Epidermal melanocyte (primary cell): ENCODE measurements around the gene PSORS1C1.
"Not testable (repeated sequence)": the region's sequence is repeated elsewhere in the genome, so short reads cannot be mapped to it uniquely, and the experiment has no call there.

Experiments used
- DNase-seq: peaks from one replicate; pipeline ENCODE4 v3.0.0; 2011; ENCODE audit warnings: low spot score; ENCODE audit not compliant: insufficient read length

PSORS1C1 gene

DNA sequence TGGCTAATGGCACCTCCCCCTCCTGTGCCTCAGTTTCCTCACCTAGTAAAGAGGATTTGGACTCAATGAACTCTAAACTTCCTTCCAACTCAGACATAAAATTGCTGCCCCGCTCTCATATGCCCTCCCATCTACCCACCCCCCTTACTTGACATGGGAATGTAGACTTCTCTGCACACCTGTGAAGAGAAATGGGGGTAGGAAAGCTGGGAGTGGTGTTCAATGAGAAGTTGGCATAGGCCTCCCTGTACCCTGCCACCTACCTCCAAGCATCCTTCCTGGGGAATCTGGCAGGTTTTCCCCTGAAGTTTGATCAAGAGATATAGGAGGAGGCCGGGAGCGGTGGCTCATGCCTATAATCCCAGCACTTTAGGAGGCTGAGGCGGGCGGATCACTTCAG, 59.8 kb downstream of the PSORS1C1 start:
- no peak for DNase-seq

DNA sequence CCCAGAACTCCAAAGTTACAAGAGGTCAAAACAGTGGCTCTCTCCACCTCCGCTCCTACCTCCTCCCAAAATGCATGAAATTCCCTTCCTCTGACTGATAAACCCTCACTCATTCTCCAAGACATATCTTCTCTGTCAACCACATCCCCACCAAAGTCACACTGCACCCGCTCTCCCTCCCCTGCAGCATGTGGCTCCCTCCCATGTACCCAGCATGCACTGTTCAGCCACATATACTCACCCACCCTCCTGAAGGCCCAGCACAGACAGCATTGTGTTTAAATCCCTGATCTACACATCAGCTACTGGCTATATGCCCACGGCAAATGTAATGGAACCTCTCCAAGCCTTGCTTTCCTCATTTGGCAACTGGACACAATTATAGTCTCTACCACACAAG, 61.4 kb downstream of the PSORS1C1 start:
- DNase-seq: no peak

DNA sequence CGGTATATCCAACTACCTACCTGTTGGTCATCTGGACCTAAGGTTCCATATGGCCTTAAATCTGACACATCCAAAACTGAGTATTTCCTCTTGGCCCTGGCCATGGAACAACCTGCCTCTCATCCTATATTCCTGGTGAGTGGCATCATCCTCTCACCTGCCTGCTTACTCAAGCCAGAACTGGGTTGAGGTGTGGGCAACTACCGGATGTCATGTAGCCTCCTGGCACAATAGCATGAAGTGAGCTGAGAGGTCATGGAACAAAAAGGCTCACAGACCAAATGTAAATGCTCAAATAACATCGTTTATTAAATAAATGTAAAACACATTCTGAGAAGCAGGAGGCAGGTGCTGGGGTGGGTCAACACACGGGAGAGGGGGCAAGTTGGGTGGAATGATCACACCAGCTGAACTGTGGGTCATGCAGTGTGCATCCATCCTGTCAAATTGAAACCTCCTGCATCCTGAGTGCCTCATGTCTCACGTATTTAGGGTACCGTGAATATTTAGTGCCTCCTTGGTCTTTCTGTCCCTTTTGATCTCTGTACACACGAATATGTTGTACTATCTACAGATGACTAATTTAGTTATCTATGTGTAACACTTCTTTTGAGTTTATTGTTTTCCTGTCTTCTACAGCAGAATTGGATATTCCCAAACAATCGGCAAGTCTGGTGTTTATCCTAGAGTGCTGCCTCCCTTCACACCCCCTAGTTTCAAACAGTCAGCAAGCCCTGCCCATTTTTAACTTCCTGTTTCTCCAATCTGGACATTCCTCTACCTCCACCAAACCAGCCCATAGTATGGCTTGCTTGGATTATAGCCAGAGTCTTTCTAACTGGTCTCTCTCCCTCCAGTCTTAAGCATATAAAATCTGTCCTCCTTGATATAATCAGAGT, 63.8 kb downstream of the PSORS1C1 start:
- DNase-seq: no peak

DNA sequence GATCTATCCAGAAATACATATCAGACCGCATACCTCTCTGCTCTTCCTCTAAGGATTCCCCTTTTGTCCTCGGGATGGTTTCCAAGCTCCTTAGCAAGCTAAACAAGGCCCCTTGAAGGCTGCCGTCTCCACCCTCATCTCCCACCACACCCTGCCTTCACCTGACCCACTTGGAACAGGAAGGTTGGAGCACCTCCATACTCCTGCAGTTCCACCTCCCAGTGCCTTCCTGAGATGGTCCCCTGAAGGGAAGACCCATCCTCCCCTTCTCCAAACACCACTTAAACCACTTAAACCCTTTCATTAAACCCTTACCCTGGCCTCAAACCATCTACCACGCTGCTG, 64.4 kb downstream of the PSORS1C1 start:
- no peak for DNase-seq

DNA sequence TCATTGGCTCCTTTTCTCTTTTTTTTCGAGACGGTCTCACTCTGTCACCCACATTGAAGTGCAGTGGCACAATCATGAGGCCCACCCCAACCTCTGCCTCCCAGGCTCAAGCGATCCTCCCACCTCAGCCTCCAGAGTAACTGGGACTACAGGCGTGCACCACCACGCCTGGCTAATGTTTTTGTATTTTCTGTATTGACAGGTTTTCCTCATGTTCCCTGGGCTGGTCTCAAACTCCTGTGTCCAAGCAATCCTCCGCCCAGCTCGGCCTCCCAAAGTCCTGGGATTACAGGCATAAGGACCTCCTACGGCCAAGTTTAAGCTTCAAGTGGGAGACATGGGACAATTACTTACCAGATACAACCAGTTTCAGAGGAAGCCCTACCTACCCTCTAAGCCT, 65.3 kb downstream of the PSORS1C1 start:
- DNase-seq: no peak

DNA sequence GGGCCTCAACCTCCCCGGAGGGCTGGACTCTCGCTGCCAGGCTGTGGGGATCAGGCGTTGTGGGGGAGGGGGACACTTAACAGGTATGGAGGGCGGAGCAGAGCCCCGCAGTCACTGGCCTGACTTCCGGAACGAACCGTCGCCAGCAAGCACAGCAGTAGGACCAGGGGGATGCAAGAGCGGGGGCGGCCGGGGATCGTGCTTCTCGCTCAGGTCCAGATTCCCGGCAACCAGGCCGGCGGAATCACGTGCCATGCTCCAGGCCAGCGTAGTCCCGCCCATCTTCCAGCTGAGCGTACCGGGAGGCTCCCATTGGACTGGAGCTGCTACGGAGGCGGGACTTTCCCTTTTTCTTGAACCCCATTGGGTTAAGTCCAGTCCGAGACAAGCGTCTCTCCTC, 65.9 kb downstream of the PSORS1C1 start:
- DNase-seq: no peak

DNA sequence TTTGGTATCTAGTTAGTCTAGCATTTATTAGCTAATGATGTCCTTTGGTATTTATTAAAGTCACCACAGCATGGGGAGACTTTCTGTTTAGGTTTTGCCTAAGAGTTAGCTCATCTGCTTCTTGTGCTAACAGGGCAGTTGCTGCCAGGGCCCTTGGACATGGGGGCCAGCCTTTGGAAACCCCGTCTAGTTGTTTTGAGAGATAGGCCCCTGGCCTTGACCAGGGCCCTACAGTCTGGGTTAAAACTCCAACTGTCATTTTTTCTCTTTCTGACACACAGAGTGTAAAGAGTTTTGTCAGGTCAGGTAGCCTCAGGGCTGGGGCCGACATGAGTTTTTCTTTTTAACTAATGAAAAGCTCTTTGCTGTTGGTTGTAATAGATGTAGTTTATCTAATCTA, 68.7 kb downstream of the PSORS1C1 start:
- not testable (repeated sequence) for DNase-seq

DNA sequence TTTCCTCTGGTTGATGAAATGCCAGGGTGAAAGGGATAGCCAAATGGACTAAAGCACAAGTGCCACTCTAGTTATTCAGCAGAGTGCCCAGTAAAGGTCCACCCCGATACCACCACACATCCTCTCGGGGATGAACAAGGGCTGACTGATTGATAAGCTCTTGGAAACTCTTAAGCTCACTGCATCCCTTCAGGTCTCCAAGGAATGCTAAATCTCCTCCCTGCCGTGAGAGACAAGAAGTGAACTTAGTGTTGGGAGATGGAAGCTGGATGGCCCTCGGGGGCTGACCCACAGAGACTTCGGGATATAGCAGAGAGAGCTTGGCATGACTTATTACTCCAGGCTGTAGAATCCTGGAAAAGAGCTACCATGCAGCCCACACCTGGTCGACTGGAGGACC, 69.3 kb downstream of the PSORS1C1 start:
- not testable (repeated sequence) for DNase-seq

DNA sequence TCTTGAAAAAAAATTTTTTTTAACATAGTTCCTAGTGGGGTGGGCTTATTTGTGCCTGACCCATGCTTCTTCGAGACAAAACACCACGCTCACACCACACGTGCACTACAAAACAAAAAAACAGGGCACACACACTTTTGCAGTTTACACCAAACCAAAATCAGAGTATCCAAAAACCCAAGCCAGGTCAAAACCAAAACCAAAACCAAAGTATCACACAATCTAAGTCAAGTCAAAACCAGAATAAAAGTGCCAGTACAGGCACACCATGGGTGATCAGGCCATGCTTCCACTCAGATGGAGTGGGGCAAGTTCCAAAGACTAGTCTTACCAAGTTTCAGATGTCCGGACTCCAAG, 71.1 kb downstream of the PSORS1C1 start:
- not testable (repeated sequence) for DNase-seq

DNA sequence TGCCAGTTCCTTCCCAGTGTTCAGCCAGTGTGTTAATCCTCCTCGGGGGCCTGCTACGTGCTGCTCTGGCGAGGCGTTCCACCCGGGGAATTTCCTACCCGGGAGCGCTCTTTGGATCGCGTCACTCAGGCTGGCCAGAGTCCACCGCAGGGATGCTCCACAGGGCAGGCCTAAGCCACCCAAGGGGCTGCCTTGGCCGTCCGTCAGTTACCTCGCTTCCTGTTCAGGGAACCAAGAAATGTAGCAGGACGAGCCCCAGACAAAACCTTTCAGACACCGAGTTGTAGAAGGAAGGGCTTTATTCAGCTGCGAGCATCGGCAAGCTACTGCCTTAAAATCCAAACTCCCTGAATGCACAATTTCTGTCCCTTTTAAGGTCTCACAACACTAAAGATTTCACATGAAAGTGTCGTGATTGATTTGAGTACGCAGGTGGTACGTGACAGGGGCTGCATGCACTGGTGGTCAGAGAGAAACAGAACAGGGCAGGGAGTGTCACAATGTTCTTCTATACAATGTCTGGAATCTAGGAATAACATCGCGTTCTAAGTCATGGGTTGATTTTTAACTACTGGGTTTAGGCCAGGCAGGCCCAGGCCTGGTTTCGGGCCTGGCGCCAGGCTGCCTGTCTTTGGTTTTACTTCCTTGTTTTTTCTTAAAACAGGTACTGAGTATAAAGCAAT, 71.6 kb downstream of the PSORS1C1 start:
- DNase-seq: no peak

DNA sequence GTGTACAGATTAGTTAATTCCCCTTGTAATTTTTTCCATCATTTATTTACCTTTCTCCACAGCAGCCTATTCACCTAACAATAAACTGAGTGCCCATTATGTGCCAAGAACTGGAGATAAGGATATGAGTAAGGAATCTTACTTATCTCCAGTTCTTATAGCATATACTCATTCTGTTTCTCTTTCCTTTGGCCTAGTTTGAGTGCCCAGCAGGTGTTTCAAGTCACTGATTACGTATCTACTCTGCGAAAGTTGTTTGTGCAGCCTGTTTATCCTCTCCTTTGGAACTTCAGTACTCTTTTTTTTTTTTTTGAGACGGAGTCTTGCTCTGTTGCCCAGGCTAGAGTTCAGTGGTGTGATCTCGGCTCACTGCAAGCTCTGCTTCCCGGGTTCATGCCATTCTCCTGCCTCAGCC, 73.2 kb downstream of the PSORS1C1 start:
- DNase-seq: no peak

DNA sequence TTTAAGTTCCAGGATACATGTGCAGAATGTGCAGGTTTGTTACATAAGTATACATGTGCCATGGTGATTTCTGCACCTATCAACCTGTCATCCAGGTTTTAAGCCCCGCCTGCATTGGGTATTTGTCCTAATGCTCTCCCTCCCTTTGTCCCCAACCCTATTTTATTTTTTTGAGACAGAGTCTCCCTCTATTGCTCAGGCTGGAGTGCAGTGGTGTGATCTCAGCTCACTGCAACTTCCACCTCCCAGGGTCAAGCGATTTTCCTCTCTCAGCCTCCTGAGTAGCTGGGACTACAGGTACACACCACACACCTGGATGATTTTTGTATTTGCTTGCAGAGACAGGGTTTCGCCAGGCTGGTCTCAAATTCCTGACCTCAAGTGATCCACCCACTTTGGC, 74.6 kb downstream of the PSORS1C1 start:
- not testable (repeated sequence) for DNase-seq
